Activated CD4-positive, alpha-beta memory T cell treated with anti-CD3 and anti-CD28 coated beads for 36 hours (primary cell): ENCODE data around the gene ATXN10. TPM values are rescaled to one million over a fixed set of nuclear protein-coding genes. Genes with fewer than 3 reads are reported as not detected.

ENCODE experiments used
- CTCF ChIA-PET: fragments of 350-600 bp; sonication (Branson Sonifier 250); formaldehyde crosslinking; loops from one replicate; lab custom pipeline; 2021; ENCODE audit warnings: antibody characterized with exemption, inconsistent platforms; lab: Charles Lee
- POLR2A ChIA-PET: fragments of 350-600 bp; sonication (Branson Sonifier 250); formaldehyde crosslinking; loops from one replicate; lab custom pipeline; 2021; ENCODE audit warnings: antibody characterized with exemption; lab: Charles Lee
- DNase-seq: peaks from one replicate; pipeline ENCODE4 v3.0.0-alpha.2; 2020
- H3K27ac Mint-ChIP-seq: one replicate; pipeline ENCODE4 v1.8.0; 2021; ENCODE audit warnings: mixed read lengths
- H3K27me3 Mint-ChIP-seq: one replicate; pipeline ENCODE4 v1.8.0; 2021; ENCODE audit warnings: mixed read lengths
- H3K36me3 Mint-ChIP-seq: one replicate; pipeline ENCODE4 v1.8.0; 2021; ENCODE audit warnings: mixed read lengths
- H3K4me1 Mint-ChIP-seq: one replicate; pipeline ENCODE4 v1.8.0; 2021; ENCODE audit warnings: low read depth, mixed read lengths
- H3K4me3 Mint-ChIP-seq: one replicate; pipeline ENCODE4 v1.8.0; 2021; ENCODE audit warnings: mild to moderate bottlenecking, mixed read lengths
- H3K9me3 Mint-ChIP-seq: one replicate; pipeline ENCODE4 v1.8.0; 2021; ENCODE audit warnings: mixed read lengths
- intact Hi-C: fragments of 100-400 bp; cut with micrococcal nuclease; formaldehyde crosslinking; loops from one replicate; pipeline ENCODE4 v1.15.1; 2023
- total RNA-seq, 2 experiments: library from RNA; stranded (reverse); gene quantifications; one replicate each; pipeline ENCODE4 v1.2.3, GENCODE V29; 2021

ATXN10 gene
- total RNA-seq, 2 experiments from 2014 or later, result 88.6 to 89.9 TPM

DNA sequence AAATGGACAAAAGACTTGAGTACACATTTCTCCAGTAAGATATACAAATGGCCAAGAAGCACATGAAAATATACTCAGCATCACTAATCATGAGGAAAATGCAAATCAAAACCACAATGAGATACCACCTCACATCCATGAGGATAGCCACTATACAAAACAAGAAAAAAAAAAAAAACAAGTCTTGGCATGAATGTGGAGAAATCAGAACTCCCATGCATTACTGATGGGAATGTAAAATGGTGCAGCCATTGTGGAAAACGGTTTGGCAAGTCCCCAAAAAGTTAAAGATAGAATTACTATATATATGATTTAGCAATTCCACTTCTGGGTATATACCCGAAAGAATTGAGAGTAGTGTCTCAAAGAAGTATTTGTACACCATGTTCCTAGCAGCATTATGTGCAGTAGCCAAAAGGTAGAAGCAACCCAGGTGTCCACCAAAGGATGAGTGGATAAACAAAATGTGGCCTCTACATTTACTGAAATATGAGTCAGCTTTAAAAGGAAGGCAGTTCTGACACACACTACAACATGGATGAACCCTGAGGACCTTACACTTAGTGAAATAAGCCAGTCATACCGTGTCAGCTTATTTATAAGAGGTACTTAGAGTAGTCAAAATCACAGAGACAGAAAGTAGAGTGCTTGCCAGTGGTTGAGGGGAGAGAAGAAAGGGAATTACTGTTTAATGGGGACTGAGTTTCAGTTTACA is 159.1 kb downstream of the ATXN10 start:
- no peak for DNase-seq
- Mint-ChIP-seq H3K36me3 (peaks cover 8% of the 10 kb centered on the region), H3K4me1 (peaks cover 2% of the 10 kb centered on the region), H3K4me3 (no peak overlapping the region), H3K9me3 (no peaks in the 10 kb centered on the region), H3K27ac (no peak overlapping the region), H3K27me3 (no peaks in the 10 kb centered on the region)
- intact Hi-C loops, result no loop called here
- POLR2A ChIA-PET, result no interaction called here
- CTCF ChIA-PET, result no interaction called here

DNA sequence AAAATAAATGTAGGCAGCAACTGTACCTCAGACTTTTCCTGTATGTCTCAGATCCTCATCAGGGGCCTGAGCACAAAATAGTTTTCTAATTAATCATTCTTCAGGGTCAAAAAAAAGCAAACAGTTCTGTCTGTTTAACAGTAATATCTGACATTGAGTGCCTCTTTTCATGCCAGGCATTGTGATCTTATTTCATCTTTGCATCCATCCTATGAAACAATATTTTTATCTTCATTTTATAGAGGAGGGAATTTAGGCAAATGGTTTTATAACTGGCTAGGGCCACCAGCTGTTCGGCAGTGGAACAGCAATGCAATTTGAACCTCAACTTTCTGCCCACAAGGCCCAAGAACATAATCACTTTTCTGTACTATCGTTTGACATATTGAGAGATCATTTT is 159.8 kb downstream of the ATXN10 start:
- Mint-ChIP-seq H3K27ac (no peak overlapping the region), H3K9me3 (no peaks in the 10 kb centered on the region), H3K4me3 (no peak overlapping the region), H3K27me3 (no peaks in the 10 kb centered on the region), H3K4me1 (peaks cover 2% of the 10 kb centered on the region), H3K36me3 (peaks cover 2% of the 10 kb centered on the region)
- POLR2A ChIA-PET, result no interaction called here
- no peak for DNase-seq
- intact Hi-C loops, result no loop called here
- CTCF ChIA-PET, result no interaction called here

- Mint-ChIP-seq H3K4me1 (peaks cover 2% of the 10 kb centered on the region), H3K27ac (no peak overlapping the region), H3K9me3 (no peaks in the 10 kb centered on the region), H3K36me3 (peaks cover 2% of the 10 kb centered on the region), H3K27me3 (no peaks in the 10 kb centered on the region), H3K4me3 (no peak overlapping the region)
- no peak for DNase-seq
- intact Hi-C loops, result no loop called here
- ChIA-PET CTCF (no interaction called here), POLR2A (no interaction called here)
Observed at GRCh38 chr22:45832180-45832579, 160.5 kb downstream of the ATXN10 start.

GRCh38 chr22:45832959-45833580 is 161.4 kb downstream of the ATXN10 start:
- no peak overlapping the region for H3K4me3 Mint-ChIP-seq
- intact Hi-C loops, result no loop called here
- DNase-seq, result no peak
- H3K9me3 Mint-ChIP-seq, result no peaks in the 10 kb centered on the region
- H3K4me1 Mint-ChIP-seq, result peaks cover 2% of the 10 kb centered on the region
- ChIA-PET POLR2A (no interaction called here), CTCF (no interaction called here)
- H3K27ac Mint-ChIP-seq, result no peak overlapping the region
- no peaks in the 10 kb centered on the region for H3K27me3 Mint-ChIP-seq
- H3K36me3 Mint-ChIP-seq, result peaks cover 2% of the 10 kb centered on the region

DNA sequence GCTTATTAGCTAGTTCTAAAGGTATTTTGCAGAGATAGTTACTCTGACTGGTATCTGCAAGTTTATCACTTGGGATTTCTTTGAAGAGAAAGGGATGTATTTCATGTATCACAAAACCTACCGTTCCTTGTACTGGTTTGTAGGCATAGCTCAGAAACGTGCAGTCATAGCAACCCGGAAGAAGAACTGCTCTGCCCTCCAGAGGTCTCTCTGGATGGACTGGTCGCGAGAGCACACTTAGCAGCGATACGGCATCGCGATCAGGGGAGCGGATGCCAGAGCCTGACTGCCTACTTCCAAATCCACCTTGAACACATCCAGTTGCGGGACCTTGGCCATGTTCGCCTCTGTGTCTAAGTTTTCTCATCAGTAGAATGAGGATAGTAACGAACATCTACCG is 162.0 kb downstream of the ATXN10 start:
- H3K4me3 Mint-ChIP-seq, result no peak overlapping the region
- POLR2A ChIA-PET, result no interaction called here
- intact Hi-C loops, result no loop called here

GRCh38 chr22:45834241-45834640 is 162.6 kb downstream of the ATXN10 start:
- intact Hi-C loops, result no loop called here
- DNase-seq, result no peak
- Mint-ChIP-seq H3K27ac (no peak overlapping the region), H3K27me3 (no peaks in the 10 kb centered on the region), H3K4me1 (peaks cover 2% of the 10 kb centered on the region), H3K36me3 (no peaks in the 10 kb centered on the region), H3K9me3 (no peaks in the 10 kb centered on the region), H3K4me3 (no peak overlapping the region)
- ChIA-PET CTCF (no interaction called here), POLR2A (no interaction called here)

More for the DNA sequence above, 162.0 kb downstream of the ATXN10 start:
- Mint-ChIP-seq H3K9me3 (no peaks in the 10 kb centered on the region), H3K27ac (no peak overlapping the region), H3K27me3 (no peaks in the 10 kb centered on the region), H3K36me3 (peaks cover 2% of the 10 kb centered on the region), H3K4me1 (peaks cover 2% of the 10 kb centered on the region)
- DNase-seq, result no peak
- CTCF ChIA-PET, result no interaction called here

DNA sequence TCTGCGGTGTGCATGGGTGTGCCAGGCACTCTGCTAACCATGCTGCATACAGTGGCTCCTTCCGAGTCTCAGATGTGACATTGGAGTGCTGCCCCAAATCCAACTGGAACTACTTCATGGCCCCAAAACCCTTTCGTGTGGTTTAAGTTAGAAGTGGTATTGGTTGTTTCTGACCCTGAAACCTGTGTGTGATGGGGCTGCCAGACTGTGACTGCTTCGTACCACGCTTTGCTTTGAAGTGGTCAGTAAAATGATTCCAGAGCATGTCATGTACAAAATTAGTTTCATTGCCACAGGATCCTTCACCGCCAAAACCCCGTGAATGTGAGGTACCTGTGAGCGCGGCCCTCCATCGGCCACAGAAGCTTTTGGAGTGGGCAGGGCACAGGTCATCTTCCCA is 163.2 kb downstream of the ATXN10 start:
- Mint-ChIP-seq H3K27me3 (no peaks in the 10 kb centered on the region), H3K4me1 (peaks cover 2% of the 10 kb centered on the region), H3K4me3 (no peak overlapping the region), H3K36me3 (no peaks in the 10 kb centered on the region), H3K27ac (no peak overlapping the region), H3K9me3 (no peaks in the 10 kb centered on the region)
- CTCF ChIA-PET, result interaction anchor here (0.5 kb wide), 1 partner anchor 1112 kb away, joined by 3 read pairs; no protein-coding TSS in a partner anchor
- DNase-seq, result no peak
- intact Hi-C loops, result no loop called here
- POLR2A ChIA-PET, result no interaction called here

DNA sequence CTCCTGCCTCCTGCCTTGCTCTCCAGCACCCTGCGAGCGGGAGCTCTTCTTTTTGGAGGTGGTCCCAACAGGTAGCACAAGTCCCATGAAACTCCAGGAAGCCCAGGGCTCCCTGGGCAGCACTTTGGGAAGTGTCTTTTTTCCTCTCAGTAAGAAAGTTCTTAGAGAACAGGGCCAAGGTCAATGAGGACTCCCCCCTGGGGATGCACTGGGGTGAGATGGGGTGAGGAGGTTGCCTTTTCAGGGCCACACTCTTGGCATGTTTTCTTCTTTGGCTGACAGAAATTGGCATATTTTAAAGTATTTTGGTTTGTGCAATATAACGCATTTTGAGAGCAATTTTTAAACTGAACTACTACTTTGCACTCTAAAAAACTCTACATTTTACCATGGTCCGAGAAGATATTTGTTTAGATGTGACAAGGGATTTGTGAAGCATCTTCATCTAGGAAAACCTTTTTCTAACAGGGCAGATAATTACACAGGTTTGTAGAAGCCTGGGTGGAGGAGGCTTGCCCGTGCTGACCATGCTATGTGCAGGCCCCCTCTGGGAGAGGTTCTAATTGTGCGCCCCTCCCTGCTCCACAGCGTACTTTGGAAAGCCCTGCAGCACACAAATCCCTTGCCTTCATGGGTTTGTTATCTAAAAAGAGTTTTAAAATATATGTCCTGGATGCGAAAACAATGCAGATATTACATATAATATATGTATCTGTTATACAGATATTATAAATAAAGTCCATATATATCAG is 165.0 kb downstream of the ATXN10 start:
- H3K4me3 Mint-ChIP-seq, result no peak overlapping the region
- intact Hi-C loops, result no loop called here
- H3K27me3 Mint-ChIP-seq, result no peaks in the 10 kb centered on the region
- H3K4me1 Mint-ChIP-seq, result no peaks in the 10 kb centered on the region
- H3K9me3 Mint-ChIP-seq, result no peaks in the 10 kb centered on the region
- no peak overlapping the region for H3K27ac Mint-ChIP-seq
- peaks cover 5% of the 10 kb centered on the region for H3K36me3 Mint-ChIP-seq
- CTCF ChIA-PET, result no interaction called here
- DNase-seq, result no peak
- POLR2A ChIA-PET, result no interaction called here

GRCh38 chr22:45837508-45837907 is 165.9 kb downstream of the ATXN10 start:
- Mint-ChIP-seq H3K9me3 (no peaks in the 10 kb centered on the region), H3K27ac (no peak overlapping the region), H3K27me3 (no peaks in the 10 kb centered on the region), H3K36me3 (peaks cover 8% of the 10 kb centered on the region), H3K4me1 (no peaks in the 10 kb centered on the region), H3K4me3 (no peak overlapping the region)
- ChIA-PET CTCF (no interaction called here), POLR2A (no interaction called here)
- DNase-seq, result no peak
- intact Hi-C loops, result no loop called here

DNA sequence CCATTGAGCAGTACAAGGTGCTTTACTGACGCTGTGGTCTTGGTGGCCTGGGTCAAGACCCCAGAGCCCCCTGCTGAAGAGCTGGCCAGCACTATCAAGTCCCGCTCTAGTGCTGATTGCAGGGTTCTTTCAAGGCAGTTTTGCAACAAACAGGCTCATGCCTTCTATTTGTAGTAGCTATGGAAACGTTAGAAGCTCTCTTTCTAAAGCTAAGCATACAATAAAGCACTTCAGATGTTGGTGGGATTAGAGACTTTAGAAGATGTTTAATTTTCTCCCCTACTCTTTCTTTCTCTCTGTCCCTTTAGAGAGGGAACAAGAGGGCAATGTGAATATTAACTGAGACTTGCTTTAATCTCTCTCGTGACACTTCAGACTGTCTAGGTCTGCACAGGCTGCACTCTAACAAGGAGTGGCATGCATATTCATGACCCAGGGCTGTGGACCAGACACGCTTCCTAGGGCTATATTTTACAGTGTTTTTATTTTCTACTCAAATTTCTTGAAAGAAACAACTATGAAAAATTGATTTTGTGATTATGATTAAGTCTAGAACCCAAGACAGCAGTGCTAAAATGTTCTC is 166.8 kb downstream of the ATXN10 start:
- no peak overlapping the region for H3K4me3 Mint-ChIP-seq

GRCh38 chr22:45840483-45840882 is 168.8 kb downstream of the ATXN10 start:
- no peak for DNase-seq
- peaks cover 32% of the 10 kb centered on the region for H3K36me3 Mint-ChIP-seq
- no peaks in the 10 kb centered on the region for H3K4me1 Mint-ChIP-seq
- intact Hi-C loops, result no loop called here
- no peaks in the 10 kb centered on the region for H3K27me3 Mint-ChIP-seq
- ChIA-PET POLR2A (no interaction called here), CTCF (no interaction called here)
- H3K27ac Mint-ChIP-seq, result no peak overlapping the region
- no peaks in the 10 kb centered on the region for H3K9me3 Mint-ChIP-seq
- no peak overlapping the region for H3K4me3 Mint-ChIP-seq

More for the DNA sequence above, 166.8 kb downstream of the ATXN10 start:
- Mint-ChIP-seq H3K27ac (no peak overlapping the region), H3K36me3 (peaks cover 12% of the 10 kb centered on the region), H3K27me3 (no peaks in the 10 kb centered on the region), H3K9me3 (no peaks in the 10 kb centered on the region), H3K4me1 (no peaks in the 10 kb centered on the region)
- ChIA-PET POLR2A (no interaction called here), CTCF (no interaction called here)
- DNase-seq, result no peak
- intact Hi-C loops, result no loop called here

DNA sequence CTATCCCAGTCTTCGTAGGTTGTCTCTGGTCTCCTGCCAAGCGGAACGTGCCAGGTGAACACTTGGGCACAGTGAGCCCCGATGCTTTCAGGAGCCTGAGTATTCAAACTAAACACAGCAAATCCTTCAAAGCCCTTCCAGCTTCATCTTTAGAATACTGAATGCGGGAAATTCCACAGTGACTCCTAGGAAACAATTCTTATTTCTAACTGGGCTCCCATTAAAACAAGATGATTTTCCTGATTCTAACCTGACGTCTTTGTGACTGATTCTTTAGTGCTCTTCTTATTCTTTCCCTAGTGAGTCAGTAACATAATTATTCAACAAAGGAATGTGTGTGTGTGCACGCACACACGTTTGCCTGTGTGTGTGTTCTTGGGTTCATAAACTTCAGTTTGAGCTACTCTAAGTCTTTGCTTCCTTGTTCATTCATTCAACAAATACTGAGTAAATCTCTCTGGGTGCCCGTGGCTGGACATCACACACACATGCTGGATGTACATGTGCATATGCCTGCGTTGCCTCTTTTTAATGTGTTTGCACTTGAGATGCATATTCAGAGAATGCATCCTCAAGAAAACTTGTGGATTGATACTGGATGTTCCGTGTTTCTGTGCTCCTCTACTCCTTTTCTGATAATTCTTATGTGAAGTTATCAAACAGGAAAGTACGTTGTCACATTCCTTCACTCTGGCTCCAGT is 170.8 kb downstream of the ATXN10 start:
- H3K4me3 Mint-ChIP-seq, result no peak overlapping the region
- no peaks in the 10 kb centered on the region for H3K4me1 Mint-ChIP-seq
- no peak overlapping the region for H3K27ac Mint-ChIP-seq
- intact Hi-C loops, result no loop called here
- CTCF ChIA-PET, result interaction anchor here (1.3 kb wide), 1 partner anchor 22 kb away, joined by 4 read pairs; no protein-coding TSS in a partner anchor
- POLR2A ChIA-PET, result no interaction called here
- DNase-seq, result no peak
- H3K36me3 Mint-ChIP-seq, result peaks cover 42% of the 10 kb centered on the region
- H3K9me3 Mint-ChIP-seq, result no peaks in the 10 kb centered on the region
- no peaks in the 10 kb centered on the region for H3K27me3 Mint-ChIP-seq
